OCI-LY1 (cell line): ENCODE data around the gene SHE.

Experiments
- CTCF ChIP-seq: fragments of 200-600 bp; sonication (generic), shearing (Covaris generic); IDR thresholded peaks from 2 replicates; pipeline ENCODE4 v1.5.1; 2017; ENCODE audit warnings: mild to moderate bottlenecking, antibody characterized with exemption, low read length, moderate library complexity, mixed read lengths
- EZH2 ChIP-seq: fragments of 200-600 bp; sonication (generic), shearing (Covaris generic); IDR thresholded peaks from 2 replicates; pipeline ENCODE4 v1.8.0; 2017; ENCODE audit warnings: borderline replicate concordance, mixed run types, mild to moderate bottlenecking, antibody characterized with exemption, low read length, moderate library complexity, mixed read lengths

- TF ChIP-seq CTCF = no peak
- no peak for TF ChIP-seq EZH2
Observed at GRCh38 chr1:154488922-154489321, 13.3 kb downstream of the SHE start.
